Neuronal stem cell (in vitro differentiated cells): ENCODE measurements around the gene TIMM50.

Source experiments
- DNase-seq: peaks from one replicate; pipeline ENCODE4 v3.0.0-alpha.2; 2013; ENCODE audit warnings: low spot score
- H2AFZ ChIP-seq: one replicate; pipeline ENCODE4 v1.6.1; 2013; ENCODE audit warnings: mild to moderate bottlenecking, low read length, inconsistent platforms
- H2AK5ac ChIP-seq: 2 replicates; pipeline ENCODE4 v1.6.1; 2013; ENCODE audit warnings: low read depth, mild to moderate bottlenecking, inconsistent platforms, low read length, moderate library complexity, mixed read lengths
- H2BK120ac ChIP-seq: 2 replicates; pipeline ENCODE4 v1.6.1; 2013; ENCODE audit warnings: low read depth, mild to moderate bottlenecking, inconsistent platforms, low read length, moderate library complexity, mixed read lengths
- H2BK12ac ChIP-seq: one replicate; pipeline ENCODE4 v1.6.1; 2013; ENCODE audit warnings: low read length, inconsistent platforms
- H2BK15ac ChIP-seq: 2 replicates; pipeline ENCODE4 v1.6.1; 2013; ENCODE audit warnings: mild to moderate bottlenecking, low read length, inconsistent platforms, mixed read lengths
- H2BK5ac ChIP-seq: one replicate; pipeline ENCODE4 v1.6.1; 2013; ENCODE audit warnings: inconsistent platforms, mild to moderate bottlenecking, low read length, moderate library complexity
- H3K14ac ChIP-seq: one replicate; pipeline ENCODE4 v1.6.1; 2013; ENCODE audit warnings: low read length, inconsistent platforms
- H3K18ac ChIP-seq: 2 replicates; pipeline ENCODE4 v1.6.1; 2013; ENCODE audit warnings: low read length, inconsistent platforms
- H3K23ac ChIP-seq: 2 replicates; pipeline ENCODE4 v1.6.1; 2013; ENCODE audit warnings: low read depth, mild to moderate bottlenecking, mixed read lengths, low read length, inconsistent platforms; ENCODE audit not compliant: poor library complexity
- H3K27ac ChIP-seq: replicated peaks from 3 replicates; pipeline ENCODE4 v1.5.1; 2013; ENCODE audit warnings: low read length, inconsistent platforms
- H3K27me3 ChIP-seq, 3 experiments: 2 replicates each; pipeline ENCODE4 v1.6.1; 2013; ENCODE audit warnings: low read length in 3 of 3, mild to moderate bottlenecking in 2 of 3, inconsistent platforms in 1 of 3, low read depth in 1 of 3, mixed read lengths in 1 of 3, moderate library complexity in 1 of 3; ENCODE audit not compliant: control insufficient read depth in 3 of 3, insufficient read depth in 3 of 3
- H3K36me3 ChIP-seq, 2 donors: replicated peaks in 1 of 2; 2 replicates each; pipeline ENCODE4 v1.6.1; 2013; ENCODE audit warnings: low read length in 2 of 2; ENCODE audit not compliant: control insufficient read depth in 2 of 2, insufficient read depth in 2 of 2
- H3K4ac ChIP-seq: 2 replicates; pipeline ENCODE4 v1.6.1; 2013; ENCODE audit warnings: inconsistent platforms, mild to moderate bottlenecking, low read length, moderate library complexity
- H3K4me1 ChIP-seq, 2 donors: 1 replicate in 1 of 2; 2 replicates in 1 of 2; pipeline ENCODE4 v1.6.1; 2013; ENCODE audit warnings: low read length in 2 of 2, low read depth in 1 of 2; ENCODE audit not compliant: control insufficient read depth in 2 of 2, insufficient read depth in 1 of 2
- H3K4me2 ChIP-seq: one replicate; pipeline ENCODE4 v1.6.1; 2013; ENCODE audit warnings: mild to moderate bottlenecking, low read length, inconsistent platforms; ENCODE audit not compliant: insufficient read depth, poor library complexity, severe bottlenecking
- H3K4me3 ChIP-seq, 2 donors: 2 replicates each; pipeline ENCODE4 v1.5.1; 2013; ENCODE audit warnings: low read length in 2 of 2, mild to moderate bottlenecking in 2 of 2, inconsistent platforms in 1 of 2, moderate library complexity in 1 of 2
- H3K79me1 ChIP-seq: one replicate; pipeline ENCODE4 v1.6.1; 2013; ENCODE audit warnings: low read depth, mild to moderate bottlenecking, inconsistent platforms, low read length, moderate library complexity
- H3K9ac ChIP-seq: one replicate; pipeline ENCODE4 v1.6.1; 2013; ENCODE audit warnings: mild to moderate bottlenecking, low read depth, low read length, inconsistent platforms; ENCODE audit not compliant: poor library complexity
- H3K9me3 ChIP-seq, 2 donors: replicated peaks in 1 of 2; 2 replicates each; pipeline versions ENCODE3 to v1.6.1; 2013; ENCODE audit warnings: low read length in 2 of 2, mild to moderate bottlenecking in 2 of 2, inconsistent platforms in 1 of 2, low read depth in 1 of 2, mixed read lengths in 1 of 2, moderate library complexity in 1 of 2; ENCODE audit not compliant: control insufficient read depth in 2 of 2, insufficient read depth in 1 of 2
- H4K8ac ChIP-seq: one replicate; pipeline ENCODE4 v1.6.1; 2013; ENCODE audit warnings: low read depth, mild to moderate bottlenecking, inconsistent platforms, low read length, moderate library complexity
- H4K91ac ChIP-seq: one replicate; pipeline ENCODE4 v1.6.1; 2013; ENCODE audit warnings: low read length, low read depth, mild to moderate bottlenecking, inconsistent platforms; ENCODE audit not compliant: poor library complexity
- WGBS, 2 donors: extraction: QIAGEN DNeasy Blood & Tissue Kit; methylation state at CpG; one replicate each; pipeline ENCODE4 v1.1.7; 2013; ENCODE audit warnings: missing lambda C conversion rate in 2 of 2, mixed read lengths in 1 of 2; ENCODE audit not compliant: insufficient read length in 2 of 2, insufficient replicate concordance in 1 of 2; ENCODE audit errors: extremely low coverage in 2 of 2; 5-methylcytosine and 5-hydroxymethylcytosine counted together

The TIMM50 gene

GRCh38 chr19:39539518-39540332 is 59.1 kb downstream of the TIMM50 start, which contains the start of gene EID2:
Gene EID2, minus strand, starts transcription at chr19:39540161. Its CDS starts 82 bp downstream, at chr19:39540079.
- peak; percentile 94 for DNase-seq
- Histone ChIP-seq H3K14ac (peak within 1 kb of the TSS; percentile 96), H3K18ac (peak within 1 kb of the TSS; percentile 99), H2AFZ (peak within 1 kb of the TSS; percentile 93), H3K9ac (peak within 1 kb of the TSS; percentile 97), H3K27ac (peak within 1 kb of the TSS; percentile 92), H4K8ac (peak within 1 kb of the TSS; percentile 17), H4K91ac (peak within 1 kb of the TSS; percentile 26), H2BK15ac (peak within 1 kb of the TSS; percentile 38), H3K4me2 (peak within 1 kb of the TSS; percentile 84), H3K23ac (peak within 1 kb of the TSS; percentile 94), H3K4ac (peak within 1 kb of the TSS; percentile 98), H2BK120ac (no peak within 1 kb of the TSS), H2AK5ac (peak within 1 kb of the TSS; percentile 75), H3K4me1 (peaks cover 5 to 13% of the 10 kb centered on the region in 2 donors), H3K9me3 (peaks cover 0 to 2% of the 10 kb centered on the region in 2 donors), H2BK5ac (peak within 1 kb of the TSS; percentile 94), H3K36me3 (no peaks in the 10 kb centered on the region), H3K4me3 (peak within 1 kb of the TSS; percentile 73 to 100), H2BK12ac (no peak within 1 kb of the TSS), H3K27me3 (no peaks in the 10 kb centered on the region), H3K79me1 (peaks cover 1% of the 10 kb centered on the region)
- WGBS, 2 donors = no CpG with 5 or more reads among the region's 84 CpGs

- H4K8ac ChIP-seq = no peak overlapping the region
- H3K9me3 ChIP-seq = peaks cover 0 to 2% of the 10 kb centered on the region in 2 donors
- WGBS, 2 donors = no CpG with 5 or more reads among the region's 10 CpGs
- no peak overlapping the region for H2BK12ac ChIP-seq
- no peak overlapping the region for H2BK120ac ChIP-seq
- no peak overlapping the region for H2AK5ac ChIP-seq
- H3K79me1 ChIP-seq = peaks cover 1% of the 10 kb centered on the region
- no peak for DNase-seq
- no peaks in the 10 kb centered on the region for H3K27me3 ChIP-seq
- peak overlapping the region in 1 of 2 donors; percentile 73 for H3K4me3 ChIP-seq
- H3K23ac ChIP-seq = peak overlapping the region; percentile 94
- peaks cover 5 to 13% of the 10 kb centered on the region in 2 donors for H3K4me1 ChIP-seq
- no peak overlapping the region for H4K91ac ChIP-seq
- H2BK5ac ChIP-seq = no peak overlapping the region
- H3K36me3 ChIP-seq = no peaks in the 10 kb centered on the region
- no peak overlapping the region for H3K14ac ChIP-seq
- H2AFZ ChIP-seq = peak overlapping the region; percentile 93
- no peak overlapping the region for H3K4me2 ChIP-seq
- H3K4ac ChIP-seq = no peak overlapping the region
- H2BK15ac ChIP-seq = no peak overlapping the region
- H3K18ac ChIP-seq = no peak overlapping the region
- no peak overlapping the region for H3K9ac ChIP-seq
- no peak overlapping the region for H3K27ac ChIP-seq
These were observed 59.7 kb downstream of the TIMM50 start for GRCh38 chr19:39540333-39540673.
